Breast epithelium (tissue), 3 donors: ENCODE measurements around the gene CATSPERZ.

ENCODE experiments used
- CTCF ChIP-seq, 3 donors: fragments of 450-650 bp; IDR thresholded peaks; one replicate each; pipeline ENCODE4 v1.5.1; 2016 to 2017; ENCODE audit warnings: antibody characterized with exemption in 3 of 3, mild to moderate bottlenecking in 3 of 3, moderate library complexity in 3 of 3
- POLR2A ChIP-seq: fragments of 450-650 bp; IDR thresholded peaks from one replicate; pipeline ENCODE4 v1.6.1; 2016; ENCODE audit warnings: antibody characterized with exemption, mild to moderate bottlenecking, moderate library complexity

DNA sequence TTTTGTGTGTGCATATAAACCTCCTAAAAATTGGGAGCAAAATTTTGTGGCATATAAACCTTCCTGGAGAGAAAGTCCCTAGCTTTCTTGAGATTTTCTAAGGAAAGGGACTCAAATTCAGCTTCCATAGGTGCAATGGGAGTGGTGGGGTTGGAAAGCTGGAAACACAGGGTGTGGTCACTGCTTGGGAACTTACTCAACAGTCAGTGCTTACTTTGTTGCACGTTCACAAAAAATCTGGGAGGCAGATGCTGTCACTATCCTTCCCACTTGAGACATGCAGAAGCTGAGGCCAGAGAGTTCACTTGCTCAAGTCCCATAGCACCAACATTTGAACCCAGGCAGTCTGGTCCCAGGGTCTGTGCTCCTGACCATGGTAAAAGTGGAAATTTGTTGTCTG lies 3.9 kb upstream of the CATSPERZ start:
- no peak for TF ChIP-seq POLR2A
- TF ChIP-seq CTCF (IDR thresholded peaks at IDR 0.05): no peak
